Measurements from ENCODE around the gene HCN1.
"Not testable (repeated sequence)": the region's sequence is repeated elsewhere in the genome, so short reads cannot be mapped to it uniquely, and the experiment has no call there.

HCN1 gene

DNA sequence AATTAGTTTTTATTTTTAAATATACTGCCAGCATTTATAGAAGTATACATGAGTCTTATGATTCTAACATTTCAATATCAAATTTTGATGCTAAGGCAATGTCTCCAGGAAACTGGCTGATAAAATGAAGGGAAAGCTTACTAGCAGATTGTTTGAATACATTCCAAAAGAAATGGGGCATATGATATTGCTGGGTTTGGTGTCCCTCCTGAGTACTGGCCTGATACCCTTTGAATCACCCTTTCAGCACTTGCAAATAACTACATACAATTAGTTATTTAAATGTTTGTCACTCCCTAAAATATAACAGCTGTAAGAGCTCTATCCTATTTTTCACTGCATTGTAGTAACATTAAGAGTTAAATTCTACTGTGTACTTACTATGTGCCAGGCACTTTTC, 360.8 kb downstream of the HCN1 start:
- TF ChIP-seq, protein P1, sequence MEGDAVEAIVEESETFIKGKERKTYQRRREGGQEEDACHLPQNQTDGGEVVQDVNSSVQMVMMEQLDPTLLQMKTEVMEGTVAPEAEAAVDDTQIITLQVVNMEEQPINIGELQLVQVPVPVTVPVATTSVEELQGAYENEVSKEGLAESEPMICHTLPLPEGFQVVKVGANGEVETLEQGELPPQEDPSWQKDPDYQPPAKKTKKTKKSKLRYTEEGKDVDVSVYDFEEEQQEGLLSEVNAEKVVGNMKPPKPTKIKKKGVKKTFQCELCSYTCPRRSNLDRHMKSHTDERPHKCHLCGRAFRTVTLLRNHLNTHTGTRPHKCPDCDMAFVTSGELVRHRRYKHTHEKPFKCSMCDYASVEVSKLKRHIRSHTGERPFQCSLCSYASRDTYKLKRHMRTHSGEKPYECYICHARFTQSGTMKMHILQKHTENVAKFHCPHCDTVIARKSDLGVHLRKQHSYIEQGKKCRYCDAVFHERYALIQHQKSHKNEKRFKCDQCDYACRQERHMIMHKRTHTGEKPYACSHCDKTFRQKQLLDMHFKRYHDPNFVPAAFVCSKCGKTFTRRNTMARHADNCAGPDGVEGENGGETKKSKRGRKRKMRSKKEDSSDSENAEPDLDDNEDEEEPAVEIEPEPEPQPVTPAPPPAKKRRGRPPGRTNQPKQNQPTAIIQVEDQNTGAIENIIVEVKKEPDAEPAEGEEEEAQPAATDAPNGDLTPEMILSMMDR (IDR thresholded peaks at IDR 0.05; ENCODE audit: borderline replicate concordance, insufficient read depth, low read depth, low read length) = no peak
- no peak overlapping the region for H3K4me3 ChIP-seq (ENCODE audit: low read depth, low read length)

DNA sequence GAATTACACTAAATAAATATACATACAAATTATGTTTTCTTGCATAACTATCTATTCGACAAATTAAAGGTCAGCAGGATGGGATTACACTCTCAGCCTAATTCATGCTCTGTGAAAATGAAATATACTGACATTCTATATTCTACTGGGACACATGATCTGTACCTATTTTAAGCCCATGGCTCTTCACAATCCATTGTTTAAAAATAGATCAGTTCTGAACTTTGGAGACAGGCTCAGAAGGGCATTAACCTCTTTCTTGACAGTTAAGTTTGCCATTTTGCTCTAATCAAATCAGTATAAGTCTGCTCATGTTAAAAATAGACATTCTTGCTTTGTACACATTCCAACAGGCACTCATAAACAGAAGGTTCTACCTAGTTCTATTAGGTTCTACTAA, 361.2 kb downstream of the HCN1 start:
- TF ChIP-seq, protein P1 (IDR thresholded peaks at IDR 0.05; ENCODE audit: borderline replicate concordance, insufficient read depth, low read depth, low read length) = no peak
- no peak overlapping the region for H3K4me3 ChIP-seq (ENCODE audit: low read depth, low read length)

DNA sequence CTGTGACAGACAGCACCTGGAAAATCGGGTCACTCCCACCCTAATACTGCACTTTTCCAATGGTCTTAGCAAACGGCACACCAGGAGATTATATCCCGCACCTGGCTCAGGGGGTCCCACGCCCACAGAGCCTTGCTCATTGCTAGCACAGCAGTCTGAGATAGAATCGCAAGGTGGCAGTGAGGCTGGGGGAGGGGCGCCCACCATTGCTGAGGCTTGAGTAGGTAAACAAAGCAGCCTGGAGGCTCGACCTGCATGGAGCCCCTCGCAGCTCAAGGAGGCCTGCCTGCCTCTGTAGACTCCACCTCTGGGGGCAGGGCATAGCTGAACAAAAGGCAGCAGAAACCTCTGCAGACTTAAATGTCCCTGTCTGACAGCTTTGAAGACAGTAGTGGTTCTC, 383.6 kb downstream of the HCN1 start:
- not testable (repeated sequence) for H3K4me3 ChIP-seq (ENCODE audit: low read depth, low read length)

DNA sequence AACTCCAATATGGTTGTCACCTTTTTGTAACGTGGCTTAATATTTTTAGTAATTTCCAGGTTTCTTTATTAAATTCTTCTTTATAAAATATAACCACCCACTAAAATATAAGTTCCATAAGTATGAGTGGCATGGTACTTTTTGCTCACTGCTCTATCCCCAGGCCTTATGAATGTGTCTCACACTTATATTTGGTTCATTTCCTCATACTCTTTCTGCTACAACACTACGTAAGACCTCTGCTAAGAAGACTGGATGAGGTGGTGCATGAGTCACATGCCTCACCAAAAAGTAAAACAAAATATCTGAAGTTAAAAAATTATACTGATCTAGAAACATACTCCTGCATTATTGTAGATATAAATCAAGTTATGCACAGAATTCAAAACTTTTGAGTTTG, 400.9 kb downstream of the HCN1 start:
- H3K4me3 ChIP-seq (ENCODE audit: low read depth, low read length) = no peak overlapping the region
- TF ChIP-seq, protein P1 (IDR thresholded peaks at IDR 0.05; ENCODE audit: borderline replicate concordance, insufficient read depth, low read depth, low read length) = no peak

DNA sequence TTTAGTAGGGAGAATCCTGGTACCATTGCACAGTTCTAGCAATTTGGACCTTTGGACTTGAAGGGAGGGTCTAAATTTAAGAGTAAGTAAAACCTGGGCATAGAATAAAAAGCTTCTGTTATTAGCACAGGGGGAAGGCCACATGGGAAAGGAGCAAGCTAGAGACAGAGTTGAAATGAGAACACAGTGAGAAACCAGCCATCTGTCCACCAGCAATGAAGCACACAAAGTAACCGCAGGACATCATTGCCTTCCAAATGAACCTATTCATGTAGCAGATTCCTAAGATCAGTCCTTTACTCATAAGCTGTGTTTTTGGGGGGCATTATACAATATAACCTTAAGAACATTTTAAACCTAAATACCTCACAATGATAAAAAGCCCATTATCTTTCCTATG, 407.4 kb downstream of the HCN1 start:
- no peak overlapping the region for H3K4me3 ChIP-seq (ENCODE audit: low read depth, low read length)
- TF ChIP-seq, protein P1 (IDR thresholded peaks at IDR 0.05; ENCODE audit: borderline replicate concordance, insufficient read depth, low read depth, low read length) = no peak

DNA sequence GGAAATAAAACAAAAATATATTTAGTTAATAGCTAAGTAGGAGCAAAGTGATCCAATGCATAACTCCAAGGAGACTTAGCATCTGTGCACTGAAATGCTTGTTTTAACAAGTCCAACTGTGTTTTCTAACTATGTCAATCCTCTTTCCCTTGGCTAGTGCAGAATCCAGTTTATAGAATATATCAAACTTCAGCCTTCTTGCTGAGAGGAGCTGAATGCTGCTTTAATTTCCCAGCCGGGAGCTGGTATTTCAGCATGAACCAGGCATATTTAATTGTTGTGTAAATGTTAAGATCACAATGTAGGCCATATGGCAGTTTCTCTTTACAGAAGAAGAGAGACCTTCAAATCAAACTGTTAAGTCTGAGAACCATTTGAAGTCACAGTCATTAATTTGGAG, 411.7 kb downstream of the HCN1 start:
- TF ChIP-seq, protein P1 (IDR thresholded peaks at IDR 0.05; ENCODE audit: borderline replicate concordance, insufficient read depth, low read depth, low read length) = no peak
- H3K4me3 ChIP-seq (ENCODE audit: low read depth, low read length) = no peak overlapping the region

DNA sequence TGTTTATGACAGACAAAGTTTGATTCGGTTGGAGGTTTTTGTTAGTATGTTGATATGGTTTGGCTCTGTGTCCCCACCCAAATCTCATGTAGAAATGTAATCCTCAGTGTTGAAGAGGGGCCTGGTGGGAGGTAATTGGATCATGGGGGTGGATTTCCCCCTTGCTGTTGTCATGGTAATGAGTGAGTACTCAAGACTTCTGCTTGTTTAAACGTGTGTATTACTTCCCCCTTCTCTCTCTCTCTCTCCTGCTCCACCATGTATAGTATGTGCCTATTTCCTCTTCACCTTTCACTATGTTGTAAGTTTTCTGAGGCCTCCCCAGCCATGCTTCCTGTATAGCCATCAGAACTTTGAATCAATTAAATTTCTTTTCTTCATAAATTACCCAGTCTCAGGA, 415.1 kb downstream of the HCN1 start:
- TF ChIP-seq, protein P1 (IDR thresholded peaks at IDR 0.05; ENCODE audit: borderline replicate concordance, insufficient read depth, low read depth, low read length) = no peak
- H3K4me3 ChIP-seq (ENCODE audit: low read depth, low read length) = no peak overlapping the region

DNA sequence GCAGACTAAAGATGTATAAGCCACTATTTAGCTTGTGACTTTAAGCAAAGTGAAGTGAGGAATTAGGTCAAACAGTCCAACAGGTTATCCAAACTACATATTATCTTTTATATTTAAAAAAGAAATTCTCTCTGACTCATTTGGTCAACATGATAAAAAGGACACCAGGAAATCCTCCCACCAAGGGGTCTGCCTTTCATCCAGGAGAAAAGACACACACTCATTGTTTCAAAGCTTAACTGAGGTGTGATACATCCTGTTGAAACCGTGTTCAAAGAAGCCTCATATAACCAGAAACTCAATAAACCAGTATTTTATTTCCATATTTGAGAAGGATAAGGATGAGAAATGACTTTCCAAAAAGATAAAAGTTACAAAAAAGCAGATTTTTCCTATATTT, 417.1 kb downstream of the HCN1 start:
- no peak overlapping the region for H3K4me3 ChIP-seq (ENCODE audit: low read depth, low read length)
- TF ChIP-seq, protein P1 (IDR thresholded peaks at IDR 0.05; ENCODE audit: borderline replicate concordance, insufficient read depth, low read depth, low read length) = no peak
